GM23338 (cell line): ENCODE results near the gene PPP4R1. TPM values are rescaled to one million over a fixed set of nuclear protein-coding genes. Genes with fewer than 3 reads are reported as not detected.

Experiments used
- ATAC-seq: fragments of 200-7000 bp; cut with Tn5 transposase; 3 replicates; pipeline ENCODE4 v1.9.1; 2020
- DNase-seq: peaks from one replicate; pipeline ENCODE4 v3.0.0-alpha.2; 2015; ENCODE audit warnings: low spot score
- H2AFZ ChIP-seq: fragments of 200-600 bp; sonication (generic); 2 replicates; pipeline ENCODE4 v1.8.0; 2016; ENCODE audit warnings: antibody characterized with exemption, mild to moderate bottlenecking, moderate library complexity
- H3F3A ChIP-seq: fragments of 200-600 bp; sonication (generic); replicated peaks from 2 replicates; pipeline ENCODE4 v1.8.0; 2017; ENCODE audit warnings: antibody characterized with exemption, mixed run types, low read depth
- H3K27ac ChIP-seq: fragments of 200-600 bp; sonication (generic); 2 replicates; pipeline ENCODE4 v1.6.1; 2016; ENCODE audit warnings: low read depth
- H3K27me3 ChIP-seq: fragments of 200-600 bp; sonication (generic); 2 replicates; pipeline ENCODE4 v1.8.0; 2016; ENCODE audit warnings: mild to moderate bottlenecking, mixed run types, moderate library complexity; ENCODE audit not compliant: insufficient read depth
- H3K36me3 ChIP-seq: fragments of 200-600 bp; sonication (generic); 2 replicates; pipeline ENCODE4 v1.8.0; 2016; ENCODE audit warnings: mild to moderate bottlenecking; ENCODE audit not compliant: insufficient read depth
- H3K4me1 ChIP-seq: fragments of 200-600 bp; sonication (generic); 2 replicates; pipeline ENCODE4 v1.8.0; 2016; ENCODE audit warnings: mild to moderate bottlenecking, moderate library complexity; ENCODE audit not compliant: insufficient read depth
- H3K4me2 ChIP-seq: fragments of 200-600 bp; sonication (generic); 2 replicates; pipeline ENCODE4 v1.7.1; 2017; ENCODE audit warnings: mixed run types
- H3K4me3 ChIP-seq: fragments of 200-600 bp; sonication (generic); 2 replicates; pipeline ENCODE4 v1.6.1; 2016; ENCODE audit warnings: mixed run types
- H3K79me2 ChIP-seq: fragments of 200-600 bp; sonication (generic); replicated peaks from 2 replicates; pipeline ENCODE4 v1.8.0; 2017; ENCODE audit warnings: mild to moderate bottlenecking; ENCODE audit not compliant: insufficient read depth
- H3K9me2 ChIP-seq: fragments of 200-600 bp; sonication (generic); 2 replicates; pipeline ENCODE4 v1.8.0; 2017; ENCODE audit not compliant: insufficient read depth
- H4K20me1 ChIP-seq: fragments of 200-600 bp; sonication (generic); replicated peaks from 2 replicates; pipeline ENCODE4 v1.8.0; 2017; ENCODE audit warnings: mild to moderate bottlenecking; ENCODE audit not compliant: insufficient read depth
- H3K27ac Mint-ChIP-seq: 2 replicates; pipeline ENCODE4 v1.8.0; 2020; ENCODE audit warnings: inconsistent platforms, mild to moderate bottlenecking, moderate library complexity, mixed read lengths
- H3K27me3 Mint-ChIP-seq: 3 replicates; pipeline ENCODE4 v1.8.0; 2022; ENCODE audit warnings: low read depth, mild to moderate bottlenecking, moderate library complexity, mixed read lengths, inconsistent platforms; ENCODE audit not compliant: insufficient read depth, poor library complexity
- H3K36me3 Mint-ChIP-seq: 3 replicates; pipeline ENCODE4 v1.8.0; 2021; ENCODE audit warnings: low read depth, mild to moderate bottlenecking, inconsistent platforms, moderate library complexity, mixed read lengths
- H3K4me1 Mint-ChIP-seq: 3 replicates; pipeline ENCODE4 v1.8.0; 2020; ENCODE audit warnings: mild to moderate bottlenecking, inconsistent platforms, mixed read lengths
- H3K4me3 Mint-ChIP-seq: 3 replicates; pipeline ENCODE4 v1.8.0; 2021; ENCODE audit warnings: moderate library complexity, mild to moderate bottlenecking, inconsistent platforms, mixed read lengths
- H3K9me3 Mint-ChIP-seq: 3 replicates; pipeline ENCODE4 v1.8.0; 2020; ENCODE audit warnings: moderate library complexity, mild to moderate bottlenecking, inconsistent platforms, mixed read lengths
- EZH2phosphoT487 ChIP-seq: fragments of 200-600 bp; sonication (generic); IDR thresholded peaks from one replicate; pipeline ENCODE4 v1.8.1; 2018; ENCODE audit warnings: antibody characterized with exemption; ENCODE audit not compliant: unreplicated experiment
- ZNF114 ChIP-seq: fragments of 250-450 bp; sonication (Bioruptor Pico); IDR thresholded peaks from 2 replicates; pipeline ENCODE4 v1.5.0; 2020; ENCODE audit warnings: mild to moderate bottlenecking, moderate library complexity
- polyA plus RNA-seq: library from polyadenylated mRNA; unstranded; fragments of >200 nt; fragmentation: Nextera tagmentation; extraction: Ambion mirVana; gene quantifications from 2 replicates; pipeline ENCODE4 v1.2.1, GENCODE V29; 2016
- total RNA-seq: library from RNA; depleted of rRNA; stranded (reverse); fragments of >200 nt; shearing (Covaris generic); gene quantifications from 2 replicates; pipeline ENCODE4 v1.2.3, GENCODE V29; 2014
- TF ChIP-seq, protein P1 (sequence below): IDR thresholded peaks from 2 replicates; pipeline ENCODE4 v1.6.1; 2016; ENCODE audit warnings: antibody characterized with exemption
- TF ChIP-seq, protein P2 (sequence below), 2 experiments: fragments of 200-600 bp in 1 of 2; sonication (generic) in 1 of 2; conservative IDR thresholded peaks; 2 replicates each; pipeline versions ENCODE4 v1.5.1 to v1.6.1; 2016 to 2017; ENCODE audit warnings: antibody characterized with exemption in 2 of 2, low read depth in 2 of 2, mild to moderate bottlenecking in 2 of 2, moderate library complexity in 1 of 2
- TF ChIP-seq, protein P3 (sequence below): fragments of 250-450 bp; sonication (Bioruptor Pico); IDR thresholded peaks from 2 replicates; pipeline ENCODE4 v1.5.0; 2020; ENCODE audit warnings: mild to moderate bottlenecking, moderate library complexity

Gene PPP4R1
- total and polyA plus RNA-seq, 2 experiments from 2014 or later, result 18.1 to 79.4 TPM

DNA sequence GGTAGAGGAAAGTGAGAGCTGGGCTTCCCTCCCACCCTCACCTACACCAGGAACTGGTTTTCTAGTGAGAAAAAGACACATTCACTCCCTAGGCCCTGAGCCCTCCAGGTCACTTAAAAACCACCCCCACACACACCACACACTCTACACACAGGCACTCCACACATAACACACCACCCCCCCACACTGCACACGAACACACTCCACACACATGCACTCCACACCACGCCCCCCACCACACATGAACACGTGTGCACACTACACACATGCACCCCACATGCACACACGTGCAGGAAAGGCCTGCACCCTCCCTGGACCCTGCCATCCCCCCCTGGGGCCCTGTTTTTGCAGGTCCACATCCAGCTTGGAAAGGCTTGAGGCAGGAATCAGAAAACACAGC, 71.4 kb downstream of the PPP4R1 start:
- Histone ChIP-seq H2AFZ (no peak overlapping the region), H3K4me1 (no peaks in the 10 kb centered on the region), H3K36me3 (peaks cover 9% of the 10 kb centered on the region; the same call in 1 of the 2 replicates), H4K20me1 (peaks cover 9% of the 10 kb centered on the region; the same call in 1 of the 2 replicates), H3K9me2 (no peaks in the 10 kb centered on the region), H3K27ac (no peak overlapping the region), H3K79me2 (no peaks in the 10 kb centered on the region), H3K4me3 (no peak overlapping the region), H3F3A (0 out of 2 replicates have a peak, but pooled peaks cover 3% of the 10 kb centered on the region), H3K4me2 (no peak overlapping the region), H3K27me3 (no peaks in the 10 kb centered on the region)
- Mint-ChIP-seq H3K27me3 (peaks cover 8% of the 10 kb centered on the region), H3K4me1 (peaks cover 16% of the 10 kb centered on the region), H3K36me3 (peaks cover 27% of the 10 kb centered on the region), H3K4me3 (no peak overlapping the region), H3K9me3 (no peaks in the 10 kb centered on the region), H3K27ac (no peak overlapping the region)
- ATAC-seq, result no peak
- DNase-seq, result no peak
- TF ChIP-seq, protein P1, sequence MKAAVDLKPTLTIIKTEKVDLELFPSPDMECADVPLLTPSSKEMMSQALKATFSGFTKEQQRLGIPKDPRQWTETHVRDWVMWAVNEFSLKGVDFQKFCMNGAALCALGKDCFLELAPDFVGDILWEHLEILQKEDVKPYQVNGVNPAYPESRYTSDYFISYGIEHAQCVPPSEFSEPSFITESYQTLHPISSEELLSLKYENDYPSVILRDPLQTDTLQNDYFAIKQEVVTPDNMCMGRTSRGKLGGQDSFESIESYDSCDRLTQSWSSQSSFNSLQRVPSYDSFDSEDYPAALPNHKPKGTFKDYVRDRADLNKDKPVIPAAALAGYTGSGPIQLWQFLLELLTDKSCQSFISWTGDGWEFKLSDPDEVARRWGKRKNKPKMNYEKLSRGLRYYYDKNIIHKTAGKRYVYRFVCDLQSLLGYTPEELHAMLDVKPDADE, result no peak
- TF ChIP-seq ZNF114, result no peak

DNA sequence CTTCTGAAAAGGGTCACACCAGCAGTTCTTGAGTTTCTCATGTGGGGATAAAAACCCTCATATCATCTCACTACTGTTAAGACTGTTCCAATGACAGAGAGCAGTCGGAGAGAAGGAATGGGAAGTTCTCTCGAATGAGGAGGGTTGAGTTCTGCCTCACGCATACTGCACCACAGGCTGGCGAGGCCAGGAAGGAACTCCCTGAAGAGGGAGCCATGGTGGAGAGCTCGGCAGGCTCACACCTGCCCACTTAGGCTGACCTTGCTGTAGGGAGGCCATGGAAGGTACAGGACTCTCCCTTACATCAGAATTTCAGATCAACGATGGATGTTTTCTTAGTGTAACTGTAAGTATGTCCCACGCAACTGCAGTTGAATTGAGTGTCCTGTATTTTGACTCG, 74.4 kb downstream of the PPP4R1 start:
- Mint-ChIP-seq H3K27me3 (peaks cover 10% of the 10 kb centered on the region), H3K9me3 (no peaks in the 10 kb centered on the region), H3K36me3 (peaks cover 21% of the 10 kb centered on the region), H3K4me1 (peaks cover 12% of the 10 kb centered on the region), H3K4me3 (no peak overlapping the region), H3K27ac (peak overlapping the region; percentile 35; the same call in 1 of the 2 replicates)
- Histone ChIP-seq H3K9me2 (no peaks in the 10 kb centered on the region), H4K20me1 (no peaks in the 10 kb centered on the region), H3K4me2 (no peak overlapping the region), H3K36me3 (no peaks in the 10 kb centered on the region), H3K27ac (no peak overlapping the region), H3K79me2 (no peaks in the 10 kb centered on the region), H2AFZ (no peak overlapping the region), H3K27me3 (no peaks in the 10 kb centered on the region), H3K4me1 (no peaks in the 10 kb centered on the region), H3K4me3 (no peak overlapping the region), H3F3A (0 out of 2 replicates have a peak, but pooled peaks cover 3% of the 10 kb centered on the region)
- ATAC-seq (peak; percentile 56), DNase-seq (no peak)
- TF ChIP-seq, protein P2, sequence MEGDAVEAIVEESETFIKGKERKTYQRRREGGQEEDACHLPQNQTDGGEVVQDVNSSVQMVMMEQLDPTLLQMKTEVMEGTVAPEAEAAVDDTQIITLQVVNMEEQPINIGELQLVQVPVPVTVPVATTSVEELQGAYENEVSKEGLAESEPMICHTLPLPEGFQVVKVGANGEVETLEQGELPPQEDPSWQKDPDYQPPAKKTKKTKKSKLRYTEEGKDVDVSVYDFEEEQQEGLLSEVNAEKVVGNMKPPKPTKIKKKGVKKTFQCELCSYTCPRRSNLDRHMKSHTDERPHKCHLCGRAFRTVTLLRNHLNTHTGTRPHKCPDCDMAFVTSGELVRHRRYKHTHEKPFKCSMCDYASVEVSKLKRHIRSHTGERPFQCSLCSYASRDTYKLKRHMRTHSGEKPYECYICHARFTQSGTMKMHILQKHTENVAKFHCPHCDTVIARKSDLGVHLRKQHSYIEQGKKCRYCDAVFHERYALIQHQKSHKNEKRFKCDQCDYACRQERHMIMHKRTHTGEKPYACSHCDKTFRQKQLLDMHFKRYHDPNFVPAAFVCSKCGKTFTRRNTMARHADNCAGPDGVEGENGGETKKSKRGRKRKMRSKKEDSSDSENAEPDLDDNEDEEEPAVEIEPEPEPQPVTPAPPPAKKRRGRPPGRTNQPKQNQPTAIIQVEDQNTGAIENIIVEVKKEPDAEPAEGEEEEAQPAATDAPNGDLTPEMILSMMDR (conservative IDR thresholded peaks at IDR 0.05; ENCODE audit: low read depth in 2 of 2), result peak in 1 of 2 experiments; percentile 31; a peak in 1 of 4 replicates
- TF ChIP-seq EZH2phosphoT487, result no peak

DNA sequence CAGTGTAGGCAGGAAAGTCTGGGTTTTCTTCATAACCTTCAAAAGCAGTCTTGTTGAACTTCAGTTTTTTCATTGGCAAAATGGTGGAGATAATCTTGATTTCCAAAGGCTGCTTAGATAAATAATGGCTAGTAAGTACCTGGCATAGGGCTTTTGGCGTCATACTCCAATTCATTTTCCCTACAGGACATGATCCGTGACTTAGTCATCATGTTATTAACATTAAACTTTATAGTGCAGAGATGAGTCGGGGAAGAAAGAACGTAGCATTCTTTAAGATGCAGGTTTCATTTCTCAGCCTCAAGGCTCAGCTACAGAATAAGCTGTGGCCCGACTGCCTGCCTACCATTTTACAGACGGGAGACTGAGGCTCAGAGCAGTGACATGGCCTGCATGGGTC, 75.1 kb downstream of the PPP4R1 start:
- peaks cover 12% of the 10 kb centered on the region for H3K4me1 Mint-ChIP-seq
- no peaks in the 10 kb centered on the region for H3K4me1 ChIP-seq
- H3K36me3 ChIP-seq, result no peaks in the 10 kb centered on the region
- H4K20me1 ChIP-seq, result no peaks in the 10 kb centered on the region
- H3K27me3 ChIP-seq, result no peaks in the 10 kb centered on the region
- peaks cover 6% of the 10 kb centered on the region for H3K27me3 Mint-ChIP-seq
- no peak overlapping the region for H2AFZ ChIP-seq
- H3K27ac ChIP-seq, result no peak overlapping the region
- TF ChIP-seq, protein P3, sequence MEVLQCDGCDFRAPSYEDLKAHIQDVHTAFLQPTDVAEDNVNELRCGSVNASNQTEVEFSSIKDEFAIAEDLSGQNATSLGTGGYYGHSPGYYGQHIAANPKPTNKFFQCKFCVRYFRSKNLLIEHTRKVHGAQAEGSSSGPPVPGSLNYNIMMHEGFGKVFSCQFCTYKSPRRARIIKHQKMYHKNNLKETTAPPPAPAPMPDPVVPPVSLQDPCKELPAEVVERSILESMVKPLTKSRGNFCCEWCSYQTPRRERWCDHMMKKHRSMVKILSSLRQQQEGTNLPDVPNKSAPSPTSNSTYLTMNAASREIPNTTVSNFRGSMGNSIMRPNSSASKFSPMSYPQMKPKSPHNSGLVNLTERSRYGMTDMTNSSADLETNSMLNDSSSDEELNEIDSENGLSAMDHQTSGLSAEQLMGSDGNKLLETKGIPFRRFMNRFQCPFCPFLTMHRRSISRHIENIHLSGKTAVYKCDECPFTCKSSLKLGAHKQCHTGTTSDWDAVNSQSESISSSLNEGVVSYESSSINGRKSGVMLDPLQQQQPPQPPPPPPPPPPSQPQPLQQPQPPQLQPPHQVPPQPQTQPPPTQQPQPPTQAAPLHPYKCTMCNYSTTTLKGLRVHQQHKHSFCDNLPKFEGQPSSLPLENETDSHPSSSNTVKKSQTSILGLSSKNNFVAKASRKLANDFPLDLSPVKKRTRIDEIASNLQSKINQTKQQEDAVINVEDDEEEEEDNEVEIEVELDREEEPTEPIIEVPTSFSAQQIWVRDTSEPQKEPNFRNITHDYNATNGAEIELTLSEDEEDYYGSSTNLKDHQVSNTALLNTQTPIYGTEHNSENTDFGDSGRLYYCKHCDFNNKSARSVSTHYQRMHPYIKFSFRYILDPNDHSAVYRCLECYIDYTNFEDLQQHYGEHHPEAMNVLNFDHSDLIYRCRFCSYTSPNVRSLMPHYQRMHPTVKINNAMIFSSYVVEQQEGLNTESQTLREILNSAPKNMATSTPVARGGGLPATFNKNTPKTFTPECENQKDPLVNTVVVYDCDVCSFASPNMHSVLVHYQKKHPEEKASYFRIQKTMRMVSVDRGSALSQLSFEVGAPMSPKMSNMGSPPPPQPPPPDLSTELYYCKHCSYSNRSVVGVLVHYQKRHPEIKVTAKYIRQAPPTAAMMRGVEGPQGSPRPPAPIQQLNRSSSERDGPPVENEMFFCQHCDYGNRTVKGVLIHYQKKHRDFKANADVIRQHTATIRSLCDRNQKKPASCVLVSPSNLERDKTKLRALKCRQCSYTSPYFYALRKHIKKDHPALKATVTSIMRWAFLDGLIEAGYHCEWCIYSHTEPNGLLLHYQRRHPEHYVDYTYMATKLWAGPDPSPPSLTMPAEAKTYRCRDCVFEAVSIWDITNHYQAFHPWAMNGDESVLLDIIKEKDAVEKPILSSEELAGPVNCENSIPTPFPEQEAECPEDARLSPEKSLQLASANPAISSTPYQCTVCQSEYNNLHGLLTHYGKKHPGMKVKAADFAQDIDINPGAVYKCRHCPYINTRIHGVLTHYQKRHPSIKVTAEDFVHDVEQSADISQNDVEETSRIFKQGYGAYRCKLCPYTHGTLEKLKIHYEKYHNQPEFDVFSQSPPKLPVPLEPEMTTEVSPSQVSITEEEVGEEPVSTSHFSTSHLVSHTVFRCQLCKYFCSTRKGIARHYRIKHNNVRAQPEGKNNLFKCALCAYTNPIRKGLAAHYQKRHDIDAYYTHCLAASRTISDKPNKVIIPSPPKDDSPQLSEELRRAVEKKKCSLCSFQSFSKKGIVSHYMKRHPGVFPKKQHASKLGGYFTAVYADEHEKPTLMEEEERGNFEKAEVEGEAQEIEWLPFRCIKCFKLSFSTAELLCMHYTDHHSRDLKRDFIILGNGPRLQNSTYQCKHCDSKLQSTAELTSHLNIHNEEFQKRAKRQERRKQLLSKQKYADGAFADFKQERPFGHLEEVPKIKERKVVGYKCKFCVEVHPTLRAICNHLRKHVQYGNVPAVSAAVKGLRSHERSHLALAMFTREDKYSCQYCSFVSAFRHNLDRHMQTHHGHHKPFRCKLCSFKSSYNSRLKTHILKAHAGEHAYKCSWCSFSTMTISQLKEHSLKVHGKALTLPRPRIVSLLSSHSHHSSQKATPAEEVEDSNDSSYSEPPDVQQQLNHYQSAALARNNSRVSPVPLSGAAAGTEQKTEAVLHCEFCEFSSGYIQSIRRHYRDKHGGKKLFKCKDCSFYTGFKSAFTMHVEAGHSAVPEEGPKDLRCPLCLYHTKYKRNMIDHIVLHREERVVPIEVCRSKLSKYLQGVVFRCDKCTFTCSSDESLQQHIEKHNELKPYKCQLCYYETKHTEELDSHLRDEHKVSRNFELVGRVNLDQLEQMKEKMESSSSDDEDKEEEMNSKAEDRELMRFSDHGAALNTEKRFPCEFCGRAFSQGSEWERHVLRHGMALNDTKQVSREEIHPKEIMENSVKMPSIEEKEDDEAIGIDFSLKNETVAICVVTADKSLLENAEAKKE (CRISPR knock-in tag), result no peak
- TF ChIP-seq, protein P1, result no peak
- no peak for TF ChIP-seq ZNF114
- H3K79me2 ChIP-seq, result no peaks in the 10 kb centered on the region
- DNase-seq, result no peak
- ATAC-seq, result no peak
- H3K36me3 Mint-ChIP-seq, result peaks cover 21% of the 10 kb centered on the region
- H3K4me3 Mint-ChIP-seq, result no peak overlapping the region
- no peak overlapping the region for H3K4me3 ChIP-seq
- no peak overlapping the region for H3K27ac Mint-ChIP-seq
- H3K9me3 Mint-ChIP-seq, result no peaks in the 10 kb centered on the region
- H3K4me2 ChIP-seq, result no peak overlapping the region
- no peaks in the 10 kb centered on the region for H3K9me2 ChIP-seq
- 0 out of 2 replicates have a peak, but pooled peaks cover 3% of the 10 kb centered on the region for H3F3A ChIP-seq
